AG04449 (cell line): ENCODE results near the gene DRAM1.
"Not testable (repeated sequence)": the region's sequence is repeated elsewhere in the genome, so short reads cannot be mapped to it uniquely, and the experiment has no call there.

Experiments used
- CTCF ChIA-PET: fragments of 350-600 bp; formaldehyde crosslinking; extraction: SDS; loops from one replicate; lab custom pipeline; 2021; ENCODE audit warnings: antibody characterized with exemption; lab: Yijun Ruan, JAX
- POLR2A ChIA-PET: fragments of 400-600, 350-600 bp; formaldehyde crosslinking; extraction: SDS; loops from one replicate; lab custom pipeline; 2020; ENCODE audit warnings: antibody characterized with exemption, inconsistent platforms; lab: Yijun Ruan, JAX
- DNase-seq: peaks from one replicate; pipeline ENCODE4 v3.0.0-alpha.2; 2010; ENCODE audit warnings: low read depth, low spot score
- H3K4me3 ChIP-seq: 2 replicates; pipeline ENCODE4 v1.5.1; 2011; ENCODE audit warnings: low read depth, mild to moderate bottlenecking, control low read depth, low read length
- TF ChIP-seq, protein P1 (sequence below): IDR thresholded peaks from one replicate; pipeline ENCODE4 v1.5.1; 2011; ENCODE audit warnings: mild to moderate bottlenecking, moderate library complexity, low read length, control low read depth, inconsistent platforms; ENCODE audit not compliant: insufficient read depth; ENCODE audit errors: missing control alignments

DRAM1 gene

DNA sequence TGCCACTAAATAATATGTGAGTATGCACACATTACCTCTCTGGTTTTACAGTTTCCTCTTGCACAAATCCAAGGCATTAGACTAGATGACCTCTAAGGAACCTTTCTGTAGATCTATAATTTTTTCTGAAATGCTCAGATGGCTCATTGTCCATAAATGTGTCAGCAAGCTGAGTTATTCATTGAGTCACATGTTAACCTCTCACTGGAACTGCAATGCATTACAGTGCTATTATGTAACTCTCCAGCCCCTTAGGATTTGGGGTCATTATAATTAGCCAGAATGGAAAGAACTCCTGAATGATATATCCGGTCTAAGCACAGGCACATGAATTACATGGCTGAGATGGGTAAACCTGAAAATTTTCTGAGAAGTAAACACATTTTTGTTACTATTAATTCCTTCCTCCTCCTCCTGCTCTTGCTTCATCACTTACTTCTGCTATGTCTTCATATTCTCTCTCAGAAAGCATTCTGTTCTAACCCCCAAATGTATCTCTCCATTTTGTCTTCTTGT, 20.3 kb upstream of the DRAM1 start:
- peak; percentile 77 for DNase-seq
- TF ChIP-seq, protein P1, sequence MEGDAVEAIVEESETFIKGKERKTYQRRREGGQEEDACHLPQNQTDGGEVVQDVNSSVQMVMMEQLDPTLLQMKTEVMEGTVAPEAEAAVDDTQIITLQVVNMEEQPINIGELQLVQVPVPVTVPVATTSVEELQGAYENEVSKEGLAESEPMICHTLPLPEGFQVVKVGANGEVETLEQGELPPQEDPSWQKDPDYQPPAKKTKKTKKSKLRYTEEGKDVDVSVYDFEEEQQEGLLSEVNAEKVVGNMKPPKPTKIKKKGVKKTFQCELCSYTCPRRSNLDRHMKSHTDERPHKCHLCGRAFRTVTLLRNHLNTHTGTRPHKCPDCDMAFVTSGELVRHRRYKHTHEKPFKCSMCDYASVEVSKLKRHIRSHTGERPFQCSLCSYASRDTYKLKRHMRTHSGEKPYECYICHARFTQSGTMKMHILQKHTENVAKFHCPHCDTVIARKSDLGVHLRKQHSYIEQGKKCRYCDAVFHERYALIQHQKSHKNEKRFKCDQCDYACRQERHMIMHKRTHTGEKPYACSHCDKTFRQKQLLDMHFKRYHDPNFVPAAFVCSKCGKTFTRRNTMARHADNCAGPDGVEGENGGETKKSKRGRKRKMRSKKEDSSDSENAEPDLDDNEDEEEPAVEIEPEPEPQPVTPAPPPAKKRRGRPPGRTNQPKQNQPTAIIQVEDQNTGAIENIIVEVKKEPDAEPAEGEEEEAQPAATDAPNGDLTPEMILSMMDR: no peak
- CTCF ChIA-PET: interaction anchor here (3.0 kb wide), 1 partner anchor 17 kb away, joined by 20 read pairs; no protein-coding TSS in a partner anchor
- POLR2A ChIA-PET: interaction anchor here (0.6 kb wide), 1 partner anchor 35 kb away, joined by 3 read pairs; no protein-coding TSS in a partner anchor
- no peak overlapping the region for H3K4me3 ChIP-seq

- CTCF ChIA-PET: no interaction called here
- POLR2A ChIA-PET: no interaction called here
- no peak overlapping the region for H3K4me3 ChIP-seq
- no peak for DNase-seq
- TF ChIP-seq, protein P1: no peak
These were observed 19.0 kb upstream of the DRAM1 start for GRCh38 chr12:101858361-101858760.

- CTCF ChIA-PET: interaction anchor here (1.9 kb wide), 1 partner anchor 20 kb away, joined by 9 read pairs; no protein-coding TSS in a partner anchor
- H3K4me3 ChIP-seq: no peak overlapping the region
- TF ChIP-seq, protein P1: no peak
- POLR2A ChIA-PET: interaction anchor here (0.9 kb wide), 1 partner anchor 17 kb away, joined by 3 read pairs; the partner anchor contains the start of gene DRAM1
- no peak for DNase-seq
These were observed 17.4 kb upstream of the DRAM1 start for GRCh38 chr12:101859664-101860607.

DNA sequence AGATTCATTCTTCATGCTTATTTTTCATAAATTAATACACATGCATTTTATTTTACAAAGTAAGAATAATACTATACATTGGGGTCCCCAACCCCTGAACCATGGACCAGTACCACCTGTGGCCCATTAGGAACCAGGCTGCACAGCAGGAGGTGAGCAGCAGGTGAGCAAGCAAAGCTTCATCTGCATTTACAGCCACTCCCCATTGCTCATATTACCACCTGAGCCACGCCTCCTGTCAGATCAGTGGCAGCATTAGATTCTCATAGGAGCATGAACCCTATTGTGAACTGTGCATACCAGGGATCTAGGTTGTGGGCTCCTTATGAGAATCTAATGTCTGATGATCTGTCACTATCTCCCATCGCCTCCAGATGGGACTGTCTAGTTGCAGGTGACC, 15.7 kb upstream of the DRAM1 start:
- H3K4me3 ChIP-seq, DNase-seq, POLR2A ChIA-PET: not testable (repeated sequence)
- CTCF ChIA-PET: interaction anchor here (1.4 to 1.9 kb wide), 3 partner anchors 22 to 88 kb away, joined by 4 to 9 read pairs (median 7); partner anchors contain the start of gene GNPTAB

DNA sequence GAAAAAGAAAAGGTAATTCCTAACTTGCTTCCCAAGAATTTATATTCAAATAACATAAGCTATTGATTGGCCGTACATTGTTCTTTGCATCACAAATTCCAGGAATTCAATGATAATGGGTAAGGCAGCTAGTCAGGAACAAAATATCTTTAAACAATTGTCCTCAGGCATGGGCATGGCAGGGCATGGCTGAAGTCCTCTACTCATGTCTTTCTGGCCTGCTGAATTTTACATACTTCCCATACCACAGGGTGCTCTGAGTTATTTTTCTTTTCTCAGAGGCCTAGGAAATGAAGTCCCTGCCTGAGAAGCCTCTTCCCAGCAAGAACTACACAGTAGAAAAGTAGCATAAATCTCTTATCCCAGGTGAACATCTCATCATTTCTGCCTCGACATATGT, 15.1 kb upstream of the DRAM1 start:
- H3K4me3 ChIP-seq: no peak overlapping the region
- TF ChIP-seq, protein P1: no peak
- ChIA-PET CTCF (interaction anchor here (0.6 to 1.7 kb wide), 4 partner anchors 9 to 89 kb away, joined by 4 to 7 read pairs (median 4); partner anchors contain the start of gene GNPTAB), POLR2A (no interaction called here)
- no peak for DNase-seq

- CTCF ChIA-PET: interaction anchor here (0.8 to 1.4 kb wide), 2 partner anchors 9 to 24 kb away, joined by 3 to 6 read pairs; no protein-coding TSS in a partner anchor
These were observed 13.4 kb upstream of the DRAM1 start for GRCh38 chr12:101863981-101864380.

More at GRCh38 chr12:101863981-101864380, 13.4 kb upstream of the DRAM1 start:
- POLR2A ChIA-PET: no interaction called here
- DNase-seq: no peak
- no peak overlapping the region for H3K4me3 ChIP-seq
- TF ChIP-seq, protein P1: no peak
